Hepatocyte (in vitro differentiated cells): ENCODE results near the gene OSBPL5.

Experiments used
- EZH2 ChIP-seq: fragments of 200-600 bp; sonication (generic); IDR thresholded peaks from 2 replicates; pipeline ENCODE4 v1.6.1; 2016; ENCODE audit warnings: antibody characterized with exemption, mild to moderate bottlenecking, borderline replicate concordance
- EZH2phosphoT487 ChIP-seq: fragments of 200-600 bp; sonication (generic); IDR thresholded peaks from one replicate; pipeline ENCODE4 v1.6.1; 2018; ENCODE audit warnings: antibody characterized with exemption, mild to moderate bottlenecking, low read depth, moderate library complexity; ENCODE audit not compliant: unreplicated experiment, severe bottlenecking
- TF ChIP-seq, protein P1 (sequence below): fragments of 200-600 bp; sonication (generic); IDR thresholded peaks from 2 replicates; pipeline ENCODE4 v1.5.1; 2016; ENCODE audit warnings: antibody characterized with exemption, mild to moderate bottlenecking; ENCODE audit not compliant: poor library complexity

DNA sequence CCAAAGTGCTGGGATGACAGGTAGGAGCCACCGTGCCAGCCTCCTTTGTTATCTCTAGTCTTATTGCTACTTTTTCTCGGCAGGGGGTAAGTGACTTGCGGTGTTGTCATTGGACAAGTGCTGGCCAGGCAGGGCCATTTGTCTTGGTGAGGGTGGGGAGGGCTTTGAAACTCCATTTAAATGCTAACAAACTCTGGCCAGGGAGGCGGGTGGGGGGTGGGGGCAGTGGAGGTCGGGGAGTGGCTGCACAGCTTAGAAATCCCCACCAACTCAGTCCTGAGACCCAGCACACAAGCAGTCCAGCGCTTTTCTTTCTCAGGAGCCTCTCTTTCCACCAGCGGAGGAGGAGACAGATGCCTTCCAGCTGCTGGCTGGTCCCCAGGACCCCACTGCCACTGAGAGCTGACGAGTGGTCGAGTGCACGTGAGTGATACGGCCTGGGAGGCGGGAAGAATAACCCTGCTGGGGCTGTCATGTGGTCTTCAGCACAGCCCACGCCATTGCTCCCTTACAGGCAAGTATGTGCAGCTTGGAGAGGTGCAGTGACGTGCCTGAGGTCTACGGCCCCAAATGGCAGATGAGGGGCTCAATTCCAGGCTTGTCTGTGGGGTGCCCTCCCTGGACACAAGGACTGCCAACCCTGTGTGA lies 24.2 kb upstream of the OSBPL5 start:
- TF ChIP-seq, protein P1, sequence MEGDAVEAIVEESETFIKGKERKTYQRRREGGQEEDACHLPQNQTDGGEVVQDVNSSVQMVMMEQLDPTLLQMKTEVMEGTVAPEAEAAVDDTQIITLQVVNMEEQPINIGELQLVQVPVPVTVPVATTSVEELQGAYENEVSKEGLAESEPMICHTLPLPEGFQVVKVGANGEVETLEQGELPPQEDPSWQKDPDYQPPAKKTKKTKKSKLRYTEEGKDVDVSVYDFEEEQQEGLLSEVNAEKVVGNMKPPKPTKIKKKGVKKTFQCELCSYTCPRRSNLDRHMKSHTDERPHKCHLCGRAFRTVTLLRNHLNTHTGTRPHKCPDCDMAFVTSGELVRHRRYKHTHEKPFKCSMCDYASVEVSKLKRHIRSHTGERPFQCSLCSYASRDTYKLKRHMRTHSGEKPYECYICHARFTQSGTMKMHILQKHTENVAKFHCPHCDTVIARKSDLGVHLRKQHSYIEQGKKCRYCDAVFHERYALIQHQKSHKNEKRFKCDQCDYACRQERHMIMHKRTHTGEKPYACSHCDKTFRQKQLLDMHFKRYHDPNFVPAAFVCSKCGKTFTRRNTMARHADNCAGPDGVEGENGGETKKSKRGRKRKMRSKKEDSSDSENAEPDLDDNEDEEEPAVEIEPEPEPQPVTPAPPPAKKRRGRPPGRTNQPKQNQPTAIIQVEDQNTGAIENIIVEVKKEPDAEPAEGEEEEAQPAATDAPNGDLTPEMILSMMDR = no peak
- no peak for TF ChIP-seq EZH2
- no peak for TF ChIP-seq EZH2phosphoT487
